NAMALWA (cell line): Measurements from ENCODE around the gene BCAR3.
"Not testable (repeated sequence)": the region's sequence is repeated elsewhere in the genome, so short reads cannot be mapped to it uniquely, and the experiment has no call there.

Experiments
- DNase-seq: peaks from one replicate; pipeline ENCODE4 v3.0.0-alpha.2; 2015; ENCODE audit warnings: low spot score

Gene BCAR3

DNA sequence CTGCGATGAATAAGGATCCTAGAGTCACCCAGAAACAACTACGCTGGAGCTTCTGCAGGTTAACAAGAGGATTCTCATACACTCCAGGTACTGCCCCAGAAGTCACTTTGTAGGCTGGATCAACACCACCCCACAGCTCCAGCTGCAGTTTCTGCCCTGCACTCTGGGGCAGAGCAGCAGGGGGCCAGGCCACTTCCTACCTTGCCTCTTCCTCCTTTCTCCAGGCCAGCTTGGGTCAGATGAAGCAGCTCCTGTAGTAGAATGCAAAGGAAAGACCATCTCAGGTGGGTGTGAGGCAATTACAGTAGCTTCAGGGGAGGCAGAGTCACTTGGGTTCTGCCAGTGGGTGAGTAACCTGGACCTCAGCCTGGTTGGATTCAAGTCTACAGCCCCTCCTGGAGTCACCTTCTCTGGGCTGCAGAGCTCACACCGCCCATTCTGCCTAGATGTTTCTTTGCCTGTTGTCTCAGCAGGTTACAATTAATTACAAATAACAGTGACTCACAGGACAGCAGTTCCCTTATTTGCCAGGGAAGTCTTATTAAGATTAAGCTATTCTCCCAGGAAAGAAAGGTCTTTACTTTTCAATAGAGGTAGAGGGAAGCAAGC lies 24.4 kb upstream of the BCAR3 start:
- no peak for DNase-seq

DNA sequence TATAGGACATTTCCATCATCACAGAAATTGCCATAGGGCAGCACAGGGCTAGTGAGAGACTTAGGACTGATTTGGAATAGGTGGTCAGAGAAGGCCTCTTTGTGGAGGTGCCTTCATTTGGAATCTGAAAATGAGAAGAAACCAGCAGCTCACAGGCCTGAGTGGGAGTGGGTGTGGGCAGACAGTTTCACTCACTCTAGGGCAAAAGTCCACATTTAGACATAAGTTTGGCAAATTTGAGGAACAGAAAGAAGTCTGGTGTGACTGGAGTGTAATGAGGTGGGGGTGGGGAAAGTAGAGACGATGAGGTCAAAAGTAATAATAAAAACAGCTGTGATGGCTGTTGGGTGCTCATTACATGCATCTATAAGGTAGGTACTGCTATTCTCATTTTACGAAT lies 22.4 kb upstream of the BCAR3 start:
- peak; percentile 7 for DNase-seq

DNA sequence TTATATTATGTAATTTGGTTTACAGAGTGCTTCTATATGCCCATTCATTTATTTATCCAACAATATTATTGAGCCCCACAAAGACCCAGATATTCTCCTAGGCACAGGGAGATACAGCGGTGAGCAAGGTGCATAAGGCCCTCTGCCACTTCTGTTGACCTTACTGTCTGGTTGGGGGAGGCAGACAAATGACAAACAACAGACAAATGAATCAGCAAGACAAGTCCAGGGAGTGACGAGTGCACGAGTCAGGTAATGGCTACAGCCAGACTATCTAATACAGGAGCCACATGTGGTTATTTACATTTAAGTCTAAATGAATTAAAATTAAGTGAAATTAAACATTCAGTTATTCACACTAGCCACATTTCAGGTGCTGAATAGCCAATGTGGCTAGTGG lies 22.0 kb upstream of the BCAR3 start:
- no peak for DNase-seq

DNA sequence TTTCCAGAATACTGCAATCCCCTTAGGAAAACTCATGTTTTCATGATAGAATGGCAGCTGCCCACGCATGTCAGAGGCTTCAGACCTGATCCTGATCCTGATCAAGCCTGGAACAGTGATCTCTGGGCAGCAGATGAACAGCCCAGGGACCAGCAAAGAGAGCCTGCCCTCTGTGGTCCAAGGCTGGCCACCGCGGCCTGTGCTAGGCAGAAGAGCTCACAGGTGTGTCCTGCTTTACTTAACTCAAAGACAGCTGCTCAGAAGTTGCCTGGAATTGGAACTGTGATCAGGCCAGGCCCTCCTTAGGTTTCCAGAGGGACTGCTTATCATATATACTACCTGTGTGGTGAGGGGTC lies 21.2 kb upstream of the BCAR3 start:
- no peak for DNase-seq

DNA sequence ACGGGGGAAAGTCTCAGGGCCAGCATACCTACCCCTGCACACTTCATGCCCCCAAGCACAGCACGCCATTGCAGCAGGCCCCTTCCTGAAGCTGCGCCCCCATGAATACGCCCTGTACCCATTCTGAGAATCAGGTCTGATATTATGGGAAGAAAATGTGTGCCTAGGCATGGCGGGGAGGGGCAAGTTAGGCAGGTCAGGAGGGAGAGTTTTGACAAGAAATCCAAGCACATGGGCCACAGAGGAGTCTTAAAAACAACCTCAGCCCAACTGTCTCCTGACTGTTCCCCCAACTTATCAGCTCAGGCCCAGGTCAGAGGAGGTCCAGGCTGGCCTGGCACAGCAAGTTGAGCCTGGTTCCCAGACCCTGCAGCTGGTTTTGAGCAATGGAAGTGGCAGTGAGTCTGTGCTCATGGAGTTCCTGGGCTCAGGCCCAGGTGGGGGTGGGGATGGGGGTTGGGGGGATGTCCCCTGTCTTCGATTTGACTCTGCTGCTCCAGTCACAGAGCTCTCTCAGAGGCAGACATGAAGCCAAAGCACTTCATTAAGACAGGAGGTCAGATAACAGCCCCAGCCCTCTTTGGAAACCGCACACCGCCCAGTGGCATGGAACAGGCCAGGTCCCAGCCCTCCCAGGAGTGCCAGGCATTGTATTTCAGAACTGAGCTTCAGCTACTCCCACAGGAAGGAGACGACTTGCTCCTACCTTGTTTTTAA lies 20.6 kb upstream of the BCAR3 start:
- DNase-seq, result no peak

DNA sequence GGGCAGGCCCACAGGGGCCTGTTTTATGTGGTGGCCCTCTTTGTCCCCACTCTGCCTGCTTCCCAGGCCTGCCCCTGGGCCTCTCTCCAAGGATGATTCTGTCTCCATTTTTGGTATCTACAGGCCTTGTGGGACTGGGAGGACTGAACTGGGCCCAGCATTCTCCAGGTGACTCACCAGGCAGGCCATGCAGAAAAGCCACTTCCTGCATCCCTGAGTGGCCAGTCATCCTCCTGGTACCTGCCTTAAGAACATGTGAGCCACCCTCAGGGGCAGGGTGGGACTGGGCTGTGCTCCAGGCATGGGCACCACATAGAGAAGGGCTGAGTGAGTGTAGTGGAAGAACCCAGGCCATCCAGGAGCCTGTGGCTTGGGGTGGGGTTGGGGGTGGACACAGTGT lies 20.0 kb upstream of the BCAR3 start:
- no peak for DNase-seq

DNA sequence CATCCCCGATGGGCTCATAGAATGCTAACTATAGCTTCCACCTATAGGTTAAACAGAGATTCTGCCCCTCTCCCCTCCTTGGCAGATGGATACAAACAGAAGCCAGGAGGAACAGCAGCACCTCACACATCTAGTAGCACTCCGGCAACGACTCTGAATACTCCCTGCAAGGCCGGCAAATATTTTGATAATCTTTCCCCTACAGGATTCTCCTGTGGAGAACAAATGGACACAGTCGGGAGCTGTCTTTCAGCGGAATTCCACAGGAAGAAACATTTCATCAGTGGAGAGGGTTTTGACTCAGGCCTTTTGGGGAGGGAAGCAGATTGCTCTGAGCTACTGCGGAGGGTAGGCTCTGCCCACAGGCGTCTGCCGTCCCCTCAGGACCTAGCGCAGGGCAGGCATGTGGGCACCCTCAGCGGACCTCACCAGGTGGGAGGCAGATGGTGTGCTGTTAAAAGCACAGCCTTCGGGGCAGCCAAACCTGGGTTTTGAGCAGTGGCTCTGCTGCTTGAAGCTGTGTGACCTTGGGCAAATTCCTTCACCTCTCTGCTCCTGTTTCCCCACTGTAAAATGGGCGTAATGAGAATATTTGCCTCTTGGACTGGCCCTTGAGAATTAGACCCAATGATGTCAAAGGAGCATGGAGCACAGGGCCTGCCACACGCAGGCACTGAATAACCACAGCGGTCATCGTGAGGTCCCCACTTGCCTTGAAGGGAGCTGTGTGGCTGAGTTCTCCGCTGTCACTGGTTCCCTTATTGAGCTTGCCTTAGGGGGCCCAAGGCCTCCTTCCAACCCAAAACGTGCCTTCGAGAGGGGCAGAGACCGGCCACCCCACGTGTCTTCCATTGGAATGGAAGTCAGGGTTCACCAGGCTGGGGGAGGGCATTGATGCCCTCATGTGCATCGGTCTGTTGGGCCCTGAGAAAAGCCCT lies 19.2 kb upstream of the BCAR3 start:
- DNase-seq, result no peak

DNA sequence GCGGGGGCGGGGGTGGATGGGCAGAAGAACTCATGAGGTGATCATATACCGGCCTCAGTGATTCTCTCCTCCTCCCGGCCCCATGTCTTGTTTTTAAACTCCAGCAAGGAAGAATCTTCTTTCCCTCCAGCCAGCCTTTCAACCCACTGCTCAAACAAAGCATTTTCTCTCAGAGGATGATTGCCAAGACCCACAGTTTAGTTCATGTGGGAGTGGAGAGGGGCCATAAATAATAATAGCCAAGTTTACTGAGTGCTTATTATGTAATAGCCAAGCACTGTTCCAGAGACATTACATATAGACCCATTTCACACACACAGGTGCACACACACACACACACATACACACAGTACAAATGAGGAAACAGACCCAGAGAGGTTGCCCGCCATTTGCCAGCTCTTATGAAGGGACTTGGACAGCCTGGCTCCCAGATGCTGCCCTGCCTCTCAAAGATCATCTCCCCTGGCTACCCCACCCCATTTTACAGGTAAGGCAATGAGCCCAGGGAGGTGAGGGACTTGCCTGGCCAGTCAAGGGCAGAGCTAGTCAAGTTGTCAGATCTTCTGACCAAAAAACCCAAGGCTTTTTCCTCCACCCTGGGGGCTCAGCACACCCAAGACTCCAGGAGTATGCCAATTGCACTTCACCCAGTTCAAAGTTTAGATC lies 18.0 kb upstream of the BCAR3 start:
- DNase-seq, result no peak

DNA sequence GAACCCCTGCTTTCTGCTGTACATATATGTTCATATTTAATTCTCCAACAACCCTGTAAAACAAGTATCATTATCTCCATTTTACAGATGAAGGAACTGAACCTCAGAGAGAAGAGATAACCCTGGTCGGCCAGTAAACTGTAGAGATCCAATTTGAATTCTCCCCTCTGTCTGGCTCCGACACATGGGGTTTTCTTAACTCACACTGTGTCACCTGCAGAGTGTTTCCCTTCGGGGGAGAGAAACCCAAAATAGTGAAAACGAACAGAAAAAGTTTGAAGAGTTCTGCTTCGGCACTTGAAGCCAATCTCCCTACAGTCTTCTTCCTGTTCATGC lies 17.4 kb upstream of the BCAR3 start:
- no peak for DNase-seq

DNA sequence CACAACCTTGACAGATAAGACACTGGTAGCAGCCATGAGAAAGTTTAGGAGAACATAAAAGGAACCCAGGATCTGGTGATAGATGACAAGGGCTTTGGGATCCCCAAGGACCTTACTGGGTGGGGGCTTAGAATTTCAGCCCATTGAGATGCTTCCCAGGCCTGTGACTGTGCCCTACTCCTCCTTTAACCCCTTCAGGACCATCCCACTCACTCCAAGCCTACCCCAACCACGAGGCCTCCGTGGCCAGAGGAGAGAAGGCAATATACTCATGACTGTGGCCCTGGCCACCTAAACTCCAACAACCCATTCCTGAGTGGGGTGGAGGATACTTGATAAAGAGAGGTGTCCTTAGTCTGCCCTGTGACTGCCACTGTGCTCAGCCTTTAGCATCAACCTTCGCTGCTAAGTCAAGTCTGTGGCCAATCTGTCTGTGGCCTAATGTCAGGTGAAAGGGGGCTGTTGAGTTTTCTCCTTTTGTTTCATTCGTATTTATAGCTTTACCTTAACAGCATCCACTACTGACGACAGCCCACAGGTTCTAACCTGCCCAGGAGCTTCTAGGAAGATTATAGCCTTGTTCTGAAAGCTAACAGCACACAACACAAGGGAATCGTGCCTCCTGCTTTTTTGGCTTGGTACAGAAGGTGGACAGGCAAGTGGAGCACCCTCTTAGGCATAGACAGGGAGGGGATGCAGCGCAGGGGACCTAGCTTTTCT lies 16.9 kb upstream of the BCAR3 start:
- DNase-seq, result no peak

DNA sequence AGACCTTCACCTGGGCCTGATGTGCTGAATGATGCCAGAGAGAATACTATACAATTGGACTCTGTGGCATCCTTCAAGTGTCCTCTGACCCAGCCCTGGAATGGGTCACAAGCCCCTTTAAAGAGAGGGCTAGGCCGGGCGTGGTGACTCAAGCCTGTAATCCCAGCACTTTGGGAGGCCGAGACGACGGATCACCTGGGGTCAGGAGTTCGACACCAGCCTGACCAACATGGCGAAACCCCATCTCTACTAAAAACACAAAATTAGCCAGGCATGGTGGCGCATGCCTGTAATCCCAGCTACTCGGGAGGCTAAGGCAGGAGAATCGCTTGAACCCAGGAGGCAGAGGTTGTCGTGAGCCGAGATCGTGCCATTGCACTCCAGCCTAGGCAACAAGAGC lies 15.9 kb upstream of the BCAR3 start:
- not testable (repeated sequence) for DNase-seq

DNA sequence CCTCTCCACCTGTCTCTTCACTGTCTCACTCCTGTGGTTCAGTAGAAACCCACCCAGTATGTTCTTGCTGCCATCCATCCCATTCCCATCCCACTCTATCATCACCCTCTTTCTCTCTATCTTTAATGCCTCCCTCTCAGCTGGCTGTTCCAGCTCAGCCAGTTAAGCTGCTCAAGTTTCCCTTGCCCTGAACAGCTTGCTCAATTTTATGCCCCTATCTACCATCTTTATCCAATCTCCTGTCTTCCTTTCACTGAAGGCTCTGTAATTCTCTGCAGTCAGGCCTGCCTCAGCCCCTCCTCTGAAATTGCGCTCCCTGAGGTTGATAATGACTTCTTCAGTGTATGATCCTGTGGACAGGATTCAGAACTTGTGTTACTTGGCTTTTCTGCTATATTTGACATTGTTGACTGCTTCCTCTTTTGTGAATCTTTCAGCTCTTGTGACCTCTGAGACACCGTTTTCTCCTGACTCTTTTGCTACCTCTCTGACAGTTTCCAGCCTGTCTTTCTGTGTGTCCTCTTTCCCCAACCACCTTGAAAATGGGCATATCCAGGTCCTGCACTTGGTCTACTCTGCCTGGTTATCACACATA lies 13.9 kb upstream of the BCAR3 start:
- peak; percentile 33 for DNase-seq

DNA sequence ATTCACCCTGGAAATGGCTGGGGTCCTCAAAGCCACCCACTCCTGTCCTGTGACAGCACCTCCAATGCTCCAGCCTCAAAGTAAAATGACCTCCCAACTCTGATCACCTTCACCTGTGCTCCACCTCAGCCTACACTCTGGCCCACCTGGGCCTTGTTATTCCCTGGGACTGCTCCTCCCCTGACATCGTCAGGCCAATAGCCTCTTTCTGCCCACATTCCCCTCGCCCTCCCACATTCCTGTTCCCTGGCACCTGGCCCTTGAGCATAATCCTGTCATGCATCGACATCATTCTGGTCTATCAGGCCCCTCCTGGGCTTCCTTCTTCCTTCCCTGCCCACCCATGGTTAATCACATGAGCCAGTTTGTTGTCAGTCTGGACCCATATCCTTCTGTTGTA lies 13.2 kb upstream of the BCAR3 start:
- DNase-seq, result no peak

DNA sequence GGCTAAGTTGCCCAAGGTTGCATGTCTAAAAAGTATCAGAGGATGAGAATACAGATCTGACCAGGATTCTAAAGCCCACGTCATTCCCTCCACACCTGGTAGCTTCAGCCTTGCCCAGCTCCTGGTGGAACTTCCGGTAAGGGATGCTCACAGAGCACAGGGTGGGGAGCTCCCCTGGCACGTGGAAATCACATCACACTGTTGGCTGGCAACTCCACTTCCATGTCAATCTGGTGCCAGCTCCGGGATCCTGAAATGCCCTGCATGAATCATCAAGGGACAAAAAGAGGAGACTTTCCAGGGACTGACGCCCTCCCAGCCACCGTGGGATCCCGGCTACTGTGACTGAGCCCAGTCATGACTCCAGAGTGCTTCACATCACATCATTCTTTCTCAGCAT lies 12.4 kb upstream of the BCAR3 start:
- no peak for DNase-seq

DNA sequence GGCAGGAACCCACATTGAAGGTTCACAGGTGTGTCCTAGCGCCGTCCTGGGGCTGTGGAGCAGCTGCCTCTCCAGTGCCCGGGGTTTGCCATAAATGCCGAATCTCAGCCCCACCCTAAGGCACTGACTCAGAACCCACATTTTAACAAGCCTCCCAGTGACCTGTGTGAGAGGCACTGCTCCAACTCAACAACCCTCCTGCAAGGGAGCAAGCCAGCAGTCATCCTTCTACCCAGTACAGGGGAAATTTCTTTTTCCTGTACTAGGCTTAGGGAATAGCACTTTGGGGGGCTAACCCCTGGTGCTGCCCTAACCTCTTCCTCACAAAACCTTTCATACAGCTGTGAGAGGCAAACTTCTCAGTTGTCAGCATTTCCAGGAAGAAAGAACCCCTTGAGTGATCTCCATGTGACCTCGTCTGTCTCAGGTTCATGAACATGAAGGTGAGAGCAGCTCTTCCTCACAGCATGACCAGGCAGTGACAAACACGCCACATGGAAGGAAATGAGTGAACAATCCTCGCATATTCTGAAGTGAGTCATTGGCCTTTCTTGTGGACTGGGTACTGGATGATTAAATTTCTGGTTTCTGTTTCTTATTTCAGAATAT lies 11.4 kb upstream of the BCAR3 start:
- no peak for DNase-seq

DNA sequence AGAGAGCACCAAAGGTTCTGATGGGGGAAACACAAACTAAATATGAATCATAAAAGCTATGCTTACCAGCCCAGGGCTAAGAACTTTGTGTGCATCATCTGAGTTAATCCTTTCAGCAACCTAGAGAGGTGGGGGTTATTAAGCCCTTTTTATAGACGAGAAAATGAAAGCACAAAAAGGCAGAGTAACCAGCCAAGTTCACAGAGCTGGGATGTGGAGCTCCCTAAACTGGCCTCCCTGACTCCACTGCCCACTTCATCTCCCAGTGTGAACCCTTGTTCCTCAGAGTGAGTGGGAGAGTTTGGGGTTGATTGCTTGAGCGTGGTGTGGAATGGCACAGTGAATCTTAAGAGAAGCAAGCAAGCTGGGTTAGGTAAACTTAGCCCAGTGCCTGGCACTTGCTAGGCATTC lies 10.8 kb upstream of the BCAR3 start:
- no peak for DNase-seq

DNA sequence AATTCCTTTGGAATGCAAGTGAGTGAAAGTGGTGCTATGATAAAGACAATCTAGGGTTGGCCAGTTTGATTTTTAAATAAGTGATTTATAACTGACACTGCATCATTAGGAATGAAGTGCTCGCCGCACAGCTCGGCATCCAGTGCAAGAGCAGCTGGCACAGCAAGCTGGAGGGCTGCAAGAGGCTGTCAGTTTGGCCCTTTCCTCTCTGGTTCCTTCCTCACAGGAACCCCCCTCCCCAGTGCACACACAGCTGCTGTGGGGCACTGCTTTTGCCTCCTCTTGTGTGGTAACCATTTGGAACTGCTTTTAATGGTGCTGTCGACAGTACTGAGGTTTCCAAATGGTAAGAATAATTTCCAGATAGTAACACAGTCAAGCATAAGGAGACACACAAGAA lies 10.4 kb upstream of the BCAR3 start:
- DNase-seq, result no peak

DNA sequence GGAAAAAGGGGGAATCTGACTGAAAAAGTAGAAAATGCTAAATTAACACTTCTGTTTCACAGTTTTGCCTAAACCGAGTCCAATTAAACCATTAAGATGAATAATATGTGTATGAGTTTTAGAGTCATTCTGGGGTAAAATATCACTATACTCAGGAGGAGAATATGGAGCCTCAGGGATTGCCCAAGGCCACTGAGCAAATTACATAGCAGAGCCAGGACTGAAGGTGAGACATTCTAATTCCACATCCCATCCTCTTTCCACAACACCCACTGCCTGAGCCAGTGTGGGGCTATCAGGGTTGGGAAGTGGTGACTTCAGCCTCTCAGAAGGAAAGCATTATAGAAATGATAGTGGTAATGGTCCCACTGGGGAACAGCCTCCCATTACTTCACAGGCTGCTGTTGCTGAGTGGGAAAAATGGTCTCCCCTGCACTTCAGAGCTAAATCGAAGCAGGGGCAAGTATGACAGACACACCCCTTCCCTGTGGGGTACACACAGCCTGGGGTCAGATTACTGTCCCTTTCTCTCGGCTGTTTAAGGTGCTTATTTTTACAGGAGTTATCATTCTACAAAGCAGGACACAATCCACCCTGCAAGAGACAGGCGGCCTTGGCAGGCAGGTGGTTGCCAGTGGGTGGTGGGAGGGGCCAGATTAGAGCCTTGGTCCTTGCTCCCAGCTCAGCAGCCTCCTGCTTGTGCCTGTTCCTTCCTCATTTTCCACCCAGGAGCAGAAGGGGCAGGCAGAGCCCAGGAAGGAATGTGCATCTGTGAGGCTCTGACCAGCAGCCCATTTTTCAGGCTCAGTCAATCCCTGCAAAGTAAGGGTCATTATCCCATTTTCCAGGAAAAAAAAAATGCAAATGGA lies 9.5 kb upstream of the BCAR3 start:
- no peak for DNase-seq

DNA sequence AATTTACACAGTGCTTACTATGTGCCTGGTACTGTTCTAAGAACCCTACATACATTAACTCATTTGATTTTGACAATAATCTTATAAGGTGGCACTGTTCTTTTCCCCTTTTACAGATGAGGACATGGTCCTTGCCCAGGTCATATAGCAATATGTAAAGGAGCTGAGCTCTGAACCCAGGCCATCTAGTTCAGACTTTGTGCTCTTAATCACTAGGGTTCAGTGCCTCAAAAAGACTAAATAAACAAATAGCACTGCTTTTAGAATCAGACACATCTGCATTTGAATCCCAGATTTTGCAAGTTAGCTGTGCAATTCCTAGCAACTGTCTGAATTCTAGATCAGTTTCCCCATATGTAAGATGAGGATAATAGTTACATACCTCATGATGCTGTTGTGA lies 8.7 kb upstream of the BCAR3 start:
- no peak for DNase-seq

DNA sequence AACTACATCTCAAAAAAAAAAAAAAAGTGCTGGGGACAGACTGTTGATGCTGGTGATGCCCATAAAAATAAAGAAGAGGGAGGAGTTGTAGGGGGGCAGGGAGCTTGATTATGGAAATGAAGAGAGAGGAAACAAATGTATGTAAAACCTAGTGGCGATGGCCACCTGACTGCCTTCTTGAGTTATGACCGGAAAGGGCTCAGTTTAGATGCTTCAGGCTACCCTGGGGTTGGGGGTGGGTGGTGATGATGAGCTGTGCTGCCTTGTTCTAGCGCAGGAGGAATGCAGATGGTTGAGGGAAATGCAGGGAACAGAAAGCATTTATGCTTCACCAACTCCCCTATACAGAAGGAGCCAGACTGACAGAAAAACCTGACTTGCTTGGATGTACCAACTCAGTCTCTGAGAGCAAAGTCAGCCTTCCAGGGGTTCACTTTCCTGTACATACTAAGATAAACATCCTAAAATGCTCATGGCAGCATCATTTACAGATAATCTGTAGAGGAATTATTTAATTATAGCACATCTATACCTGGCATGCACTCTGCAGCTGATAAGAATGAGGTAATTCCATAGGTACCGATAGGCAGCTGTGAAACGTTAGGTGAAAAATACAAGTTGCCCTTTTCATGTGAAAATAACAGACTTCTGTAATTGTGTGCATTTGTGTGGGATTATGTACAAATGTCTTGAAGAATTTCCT lies 8.0 kb upstream of the BCAR3 start:
- peak; percentile 18 for DNase-seq
